Measurements from ENCODE around the gene ACP2.

ACP2 gene

GRCh38 chr11:47269002-47269828, 20.6 kb upstream of the ACP2 start:
- H3K4me3 ChIP-seq (ENCODE audit: low read depth, low read length), result peak overlapping the region; percentile 85

DNA sequence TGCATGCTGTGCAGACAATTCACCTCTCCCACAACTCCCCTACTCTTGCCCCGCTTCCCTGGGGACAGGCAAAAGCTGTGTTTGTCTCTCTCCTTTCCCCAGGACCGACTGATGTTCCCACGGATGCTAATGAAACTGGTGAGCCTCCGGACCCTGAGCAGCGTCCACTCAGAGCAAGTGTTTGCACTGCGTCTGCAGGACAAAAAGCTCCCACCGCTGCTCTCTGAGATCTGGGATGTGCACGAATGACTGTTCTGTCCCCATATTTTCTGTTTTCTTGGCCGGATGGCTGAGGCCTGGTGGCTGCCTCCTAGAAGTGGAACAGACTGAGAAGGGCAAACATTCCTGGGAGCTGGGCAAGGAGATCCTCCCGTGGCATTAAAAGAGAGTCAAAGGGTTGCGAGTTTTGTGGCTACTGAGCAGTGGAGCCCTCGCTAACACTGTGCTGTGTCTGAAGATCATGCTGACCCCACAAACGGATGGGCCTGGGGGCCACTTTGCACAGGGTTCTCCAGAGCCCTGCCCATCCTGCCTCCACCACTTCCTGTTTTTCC, 19.9 kb upstream of the ACP2 start:
- H3K4me3 ChIP-seq (ENCODE audit: low read depth, low read length), result no peak overlapping the region

- no peak overlapping the region for H3K4me3 ChIP-seq (ENCODE audit: low read depth, low read length)
Measured at GRCh38 chr11:47267876-47268275, 19.3 kb upstream of the ACP2 start.

GRCh38 chr11:47264521-47264920, 15.9 kb upstream of the ACP2 start:
- no peak overlapping the region for H3K4me3 ChIP-seq (ENCODE audit: low read depth, low read length)

DNA sequence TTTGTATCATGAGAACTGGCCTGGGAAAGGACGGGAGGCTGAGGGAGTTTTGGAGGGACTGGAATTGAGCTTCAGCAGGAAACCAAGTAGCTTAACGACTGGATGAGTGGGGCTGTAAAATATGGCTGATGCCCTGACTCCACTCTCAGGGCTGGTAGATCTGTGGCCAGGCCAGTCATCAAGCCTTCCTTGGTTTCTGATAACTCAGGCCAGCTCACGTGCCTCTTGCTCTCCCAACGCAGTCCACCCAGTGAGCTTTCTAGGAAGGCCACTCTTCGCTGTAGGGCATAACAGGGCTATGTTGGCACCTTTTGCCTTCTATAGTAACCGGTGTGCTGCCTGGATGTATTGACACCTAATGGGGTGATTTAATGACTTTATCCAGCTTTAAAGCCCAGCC, 15.5 kb upstream of the ACP2 start:
- H3K4me3 ChIP-seq (ENCODE audit: low read depth, low read length), result no peak overlapping the region

- H3K4me3 ChIP-seq (ENCODE audit: low read depth, low read length), result no peak overlapping the region
Measured at GRCh38 chr11:47261291-47261800, 12.7 kb upstream of the ACP2 start.

GRCh38 chr11:47260366-47260765, 11.8 kb upstream of the ACP2 start:
- no peak overlapping the region for H3K4me3 ChIP-seq (ENCODE audit: low read depth, low read length)

DNA sequence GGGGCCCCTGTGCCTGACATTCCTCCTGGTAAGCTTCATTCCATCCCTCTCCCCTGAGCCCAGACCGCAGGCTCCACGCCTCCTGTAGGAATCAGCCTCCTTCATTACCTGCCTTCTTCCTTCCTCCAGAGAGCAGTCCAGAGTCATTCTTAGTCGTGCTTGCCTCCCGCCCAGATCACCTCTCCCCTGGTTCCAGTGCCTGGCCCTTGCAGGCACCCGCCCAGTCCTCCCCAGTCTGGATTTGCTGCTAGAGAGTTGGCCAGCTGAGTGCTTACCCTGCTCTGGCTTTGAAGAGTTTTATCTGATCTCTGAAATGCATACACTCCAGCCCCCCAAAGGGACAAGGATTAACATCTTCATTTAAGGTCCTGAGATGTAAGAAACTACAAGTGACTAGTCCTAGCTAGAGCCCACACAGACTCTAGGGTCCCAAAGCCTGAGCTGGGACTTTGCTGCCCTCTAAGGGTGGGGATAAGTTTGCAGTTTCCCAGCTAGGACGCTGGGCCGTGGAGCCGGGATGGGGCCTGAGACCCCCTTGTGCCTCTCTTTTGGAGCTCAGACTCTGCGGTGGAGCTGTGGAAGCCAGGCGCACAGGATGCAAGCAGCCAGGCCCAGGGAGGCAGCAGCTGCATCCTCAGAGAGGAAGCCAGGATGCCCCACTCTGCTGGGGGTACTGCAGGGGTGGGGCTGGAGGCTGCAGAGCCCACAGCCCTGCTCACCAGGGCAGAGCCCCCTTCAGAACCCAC, 10.8 kb upstream of the ACP2 start:
- H3K4me3 ChIP-seq (ENCODE audit: low read depth, low read length), result no peak overlapping the region

GRCh38 chr11:47258317-47258902, 9.8 kb upstream of the ACP2 start:
- no peak overlapping the region for H3K4me3 ChIP-seq (ENCODE audit: low read depth, low read length)

DNA sequence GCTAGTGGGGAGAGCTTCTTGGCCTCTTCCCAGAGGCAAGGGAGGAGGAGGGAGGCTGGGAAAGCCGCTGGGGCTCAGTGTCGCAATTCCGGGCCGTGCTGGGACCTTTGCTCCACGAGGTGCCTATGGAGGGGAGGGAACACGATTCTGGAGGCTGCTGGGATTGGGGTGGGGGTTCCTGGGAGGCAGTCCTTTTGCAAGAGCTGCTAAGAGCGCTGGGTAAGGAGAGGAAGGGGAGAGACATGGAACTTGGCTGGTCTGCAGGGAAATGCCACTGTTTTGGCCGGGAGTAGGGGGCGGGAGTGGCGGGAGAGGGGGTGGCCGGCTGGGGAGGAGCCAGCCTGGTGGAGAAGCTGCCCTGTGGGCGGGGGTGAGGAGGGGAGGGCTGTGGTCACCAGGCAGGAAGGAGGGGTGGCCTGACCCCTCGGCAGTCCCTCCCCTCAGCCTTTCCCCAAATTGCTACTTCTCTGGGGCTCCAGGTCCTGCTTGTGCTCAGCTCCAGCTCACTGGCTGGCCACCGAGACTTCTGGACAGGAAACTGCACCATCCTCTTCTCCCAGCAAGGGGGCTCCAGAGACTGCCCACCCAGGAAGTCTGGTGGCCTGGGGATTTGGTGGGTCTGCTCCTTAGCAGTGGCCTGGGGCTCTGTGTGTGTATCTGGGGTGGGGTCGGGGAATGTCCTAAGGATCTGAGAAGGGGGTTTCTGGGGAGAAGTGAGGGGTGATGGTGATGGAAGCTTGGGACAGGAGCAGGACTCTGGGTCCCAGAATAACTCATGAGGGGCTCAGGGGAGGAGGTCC, 9.1 kb upstream of the ACP2 start, which contains the start of gene NR1H3:
Gene NR1H3, plus strand, starts transcription at position 480 of the 800 bp plus-strand sequence. CDS start 1,221 bp downstream, outside the sequence.
- peak within 1 kb of the TSS; percentile 4 for H3K4me3 ChIP-seq (ENCODE audit: low read depth, low read length)

GRCh38 chr11:47257177-47257516, 8.5 kb upstream of the ACP2 start:
- H3K4me3 ChIP-seq (ENCODE audit: low read depth, low read length), result no peak overlapping the region

DNA sequence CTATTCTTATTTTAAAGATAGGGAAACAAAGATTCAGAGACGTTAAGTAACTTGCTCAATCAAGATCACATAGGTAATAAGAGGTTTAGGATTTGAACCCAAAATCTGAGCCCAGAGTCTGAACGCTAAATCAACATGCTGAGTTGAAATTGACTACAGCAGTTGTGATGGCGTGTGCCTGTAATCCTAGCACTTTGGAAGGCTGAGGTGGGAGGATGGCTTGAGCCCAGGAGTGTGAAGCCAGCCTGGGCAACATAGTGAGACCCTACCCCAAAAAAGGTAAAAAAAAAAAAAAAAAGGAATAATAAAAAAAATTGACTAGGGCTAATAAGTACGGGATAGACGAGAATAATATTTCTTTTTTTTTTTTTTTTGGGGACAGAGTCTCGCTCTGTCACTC, 7.8 kb upstream of the ACP2 start:
- no peak overlapping the region for H3K4me3 ChIP-seq (ENCODE audit: low read depth, low read length)

GRCh38 chr11:47254386-47254785, 5.8 kb upstream of the ACP2 start:
- H3K4me3 ChIP-seq (ENCODE audit: low read depth, low read length), result no peak overlapping the region

DNA sequence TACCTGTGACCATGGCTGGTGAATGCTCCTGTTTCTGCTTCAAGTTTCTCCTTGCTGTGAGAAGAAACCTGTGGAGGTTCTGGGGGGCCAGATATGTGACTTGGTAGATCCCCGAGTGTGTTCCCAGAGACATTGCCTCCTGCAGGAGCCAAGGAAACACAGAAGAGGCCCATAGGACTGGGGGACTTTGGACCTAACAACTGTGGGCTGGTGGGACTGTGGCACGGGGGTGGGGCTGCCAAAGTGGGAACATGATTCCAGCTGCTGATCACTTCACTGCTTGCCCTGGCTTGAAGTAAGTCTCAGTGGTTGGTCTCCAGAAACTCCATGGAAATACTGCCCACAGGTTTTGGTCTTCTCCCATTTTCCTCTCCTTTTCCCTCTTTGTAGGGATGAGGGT, 5.0 kb upstream of the ACP2 start:
- H3K4me3 ChIP-seq (ENCODE audit: low read depth, low read length), result no peak overlapping the region

DNA sequence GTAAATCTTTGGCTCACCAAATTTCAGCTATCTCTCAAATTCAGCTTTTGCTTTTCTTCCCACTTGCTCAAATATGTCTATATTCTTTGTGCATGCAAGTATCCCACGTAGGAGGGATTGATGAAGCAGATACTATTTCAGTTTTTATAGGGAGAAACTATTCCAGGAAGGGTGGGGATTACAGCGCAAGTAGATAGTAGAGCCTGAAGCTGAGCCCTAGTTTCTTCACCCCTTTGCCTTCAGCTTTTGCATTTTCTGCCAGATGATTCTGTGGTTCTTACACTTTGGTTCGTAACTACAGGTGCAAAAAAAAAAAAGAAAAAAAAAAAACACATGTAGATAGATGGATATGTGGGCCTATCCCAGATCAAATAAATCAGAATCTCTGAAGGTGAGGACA, 3.1 kb upstream of the ACP2 start:
- no peak overlapping the region for H3K4me3 ChIP-seq (ENCODE audit: low read depth, low read length)

DNA sequence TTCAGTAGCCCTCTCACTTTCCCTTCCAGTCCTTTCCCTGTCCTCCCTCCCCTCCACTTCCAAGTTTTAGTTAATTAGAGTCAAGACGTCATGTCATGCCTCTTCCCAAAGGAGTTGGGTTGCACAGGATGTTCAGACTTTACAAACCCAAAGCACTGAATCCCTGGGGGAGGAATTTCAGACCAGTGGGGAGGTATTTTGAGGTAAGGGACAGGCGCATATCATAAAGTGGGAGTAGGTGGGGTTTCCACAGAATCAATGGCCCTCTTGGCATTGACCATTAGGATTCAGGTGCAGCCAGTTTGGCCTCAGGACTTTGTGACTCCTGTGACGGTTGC, 733 bp upstream of the ACP2 start:
- peak overlapping the region; percentile 99 for H3K4me3 ChIP-seq (ENCODE audit: low read depth, low read length)

GRCh38 chr11:47248304-47248663, 330 bp downstream of the ACP2 start:
- peak overlapping the region; percentile 99 for H3K4me3 ChIP-seq (ENCODE audit: low read depth, low read length)

DNA sequence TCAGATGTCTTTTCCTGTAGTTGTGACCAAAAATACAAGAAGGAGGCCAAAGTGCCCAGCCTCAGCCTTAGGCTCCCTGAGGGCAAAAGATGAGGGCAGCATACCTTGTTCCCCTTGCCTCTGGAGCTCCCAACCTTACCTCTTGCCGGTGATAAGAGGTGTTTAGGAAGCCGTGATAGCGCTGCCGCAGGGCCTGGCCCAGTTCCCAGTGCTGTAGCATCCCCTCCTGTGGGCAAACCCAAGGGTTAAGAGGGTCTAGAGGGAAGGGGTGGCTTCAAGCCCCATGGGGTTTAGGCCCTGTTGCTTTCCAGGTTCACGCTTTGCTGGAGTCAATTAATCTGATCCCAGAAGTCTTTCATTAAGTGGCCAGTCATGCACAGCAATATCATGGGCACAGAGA, 1.1 kb downstream of the ACP2 start:
- H3K4me3 ChIP-seq (ENCODE audit: low read depth, low read length), result no peak overlapping the region

GRCh38 chr11:47245611-47246357, 2.8 kb downstream of the ACP2 start:
- no peak overlapping the region for H3K4me3 ChIP-seq (ENCODE audit: low read depth, low read length)
